ENCODE results near the gene C3orf62.

GRCh38 chr3:49255718-49256511, 21.1 kb downstream of the C3orf62 start:
- TF ChIP-seq CTCF (conservative IDR thresholded peaks at IDR 0.05; ENCODE audit: low read depth, low read length) (no peak), POLR2A (IDR thresholded peaks at IDR 0.05; ENCODE audit: low read depth, low read length) (no peak), MXI1 (IDR thresholded peaks at IDR 0.05; ENCODE audit: borderline replicate concordance, low read depth, low read length) (no peak), RAD21 (IDR thresholded peaks at IDR 0.05; ENCODE audit: low read length) (no peak), RCOR1 (IDR thresholded peaks at IDR 0.05; ENCODE audit: insufficient replicate concordance, low read length) (no peak), RFX5 (IDR thresholded peaks at IDR 0.05; ENCODE audit: low read depth, low read length) (no peak), BHLHE40 (IDR thresholded peaks at IDR 0.05; ENCODE audit: low read depth, low read length) (no peak), NFE2L2 (IDR thresholded peaks at IDR 0.05; ENCODE audit: low read depth, low read length) (no peak), CEBPB (IDR thresholded peaks at IDR 0.05; ENCODE audit: low read depth, low read length) (no peak), SMC3 (IDR thresholded peaks at IDR 0.05; ENCODE audit: low read depth, low read length) (no peak), USF2 (IDR thresholded peaks at IDR 0.05; ENCODE audit: low read depth, low read length) (no peak), MAZ (IDR thresholded peaks at IDR 0.05; ENCODE audit: borderline replicate concordance, low read depth, low read length) (no peak)
